Esophagus (tissue), 2 donors: ENCODE measurements around the gene SHISA3. TPM values are rescaled to one million over a fixed set of nuclear protein-coding genes. Genes with fewer than 3 reads are reported as not detected.

Experiments
- H3K27ac ChIP-seq, 2 donors: one replicate each; pipeline ENCODE4 v1.5.1; 2013; ENCODE audit warnings: low read depth in 2 of 2, mild to moderate bottlenecking in 2 of 2, inconsistent platforms in 1 of 2, low read length in 1 of 2, moderate library complexity in 1 of 2
- H3K27me3 ChIP-seq, 2 donors: one replicate each; pipeline ENCODE4 v1.6.1; 2013; ENCODE audit warnings: low read length in 2 of 2, control low read depth in 1 of 2, mild to moderate bottlenecking in 1 of 2; ENCODE audit not compliant: insufficient read depth in 2 of 2, control insufficient read depth in 1 of 2
- H3K36me3 ChIP-seq, 2 donors: one replicate each; pipeline ENCODE4 v1.6.1; 2013; ENCODE audit warnings: low read length in 1 of 2; ENCODE audit not compliant: control insufficient read depth in 2 of 2, insufficient read depth in 2 of 2
- H3K4me1 ChIP-seq, 2 donors: one replicate each; pipeline ENCODE4 v1.6.1; 2013; ENCODE audit warnings: low read length in 1 of 2; ENCODE audit not compliant: control insufficient read depth in 2 of 2, insufficient read depth in 2 of 2
- H3K4me3 ChIP-seq, 2 donors: one replicate each; pipeline ENCODE4 v1.5.1; 2013; ENCODE audit warnings: low read length in 2 of 2, mild to moderate bottlenecking in 2 of 2, low read depth in 1 of 2, moderate library complexity in 1 of 2
- H3K9me3 ChIP-seq, 2 donors: one replicate each; pipeline ENCODE4 v1.6.1; 2013; ENCODE audit warnings: mild to moderate bottlenecking in 2 of 2, low read depth in 1 of 2, low read length in 1 of 2, moderate library complexity in 1 of 2; ENCODE audit not compliant: control insufficient read depth in 2 of 2, insufficient read depth in 1 of 2
- WGBS, 2 donors: extraction: QIAGEN DNeasy Blood & Tissue Kit; methylation state at CpG; one replicate each; pipeline ENCODE4 v1.1.7; 2013; 5-methylcytosine and 5-hydroxymethylcytosine counted together
- polyA plus RNA-seq, 2 donors: library from polyadenylated mRNA; stranded (reverse); fragments of 200-250 nt; gene quantifications; one replicate each; pipeline ENCODE4 v1.2.3, GENCODE V29; 2013
- donor health status: healthy with polysubstance abuse.
- donor health status: Bipolar disorder and iron deficiency.

The SHISA3 gene
- polyA plus RNA-seq, 2 donors = 0.22 to 0.39 TPM

DNA sequence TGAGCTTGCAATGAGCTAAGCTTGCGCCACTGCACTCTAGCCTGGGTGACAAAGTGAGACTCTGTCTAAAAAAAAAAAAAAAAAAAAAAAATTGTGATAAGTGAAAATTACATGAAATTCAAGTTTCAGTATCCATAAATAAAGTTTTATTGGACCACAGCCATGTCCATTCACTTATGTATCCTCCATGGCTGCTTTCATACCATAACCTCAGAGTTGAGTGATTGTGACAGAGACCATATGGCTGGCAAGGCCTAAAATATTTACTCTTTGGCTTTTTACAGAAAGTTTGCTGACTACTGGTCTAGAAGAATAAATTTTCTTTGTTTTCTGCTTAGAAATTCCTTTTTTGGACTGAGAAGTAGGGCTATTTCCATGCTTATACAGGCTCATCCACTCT is 11.8 kb upstream of the SHISA3 start:
- Histone ChIP-seq H3K4me3 (no peak overlapping the region), H3K27ac (no peak overlapping the region), H3K27me3 (no peaks in the 10 kb centered on the region), H3K36me3 (no peaks in the 10 kb centered on the region), H3K4me1 (no peaks in the 10 kb centered on the region), H3K9me3 (no peaks in the 10 kb centered on the region)
- 92 to 100% methylated on average over 1 of the region's 1 CpG for whole genome bisulfite sequencing, 2 donors

- Histone ChIP-seq H3K36me3 (no peaks in the 10 kb centered on the region), H3K27ac (no peak overlapping the region)
These were observed 6.5 kb upstream of the SHISA3 start for GRCh38 chr4:42390622-42391354.

GRCh38 chr4:42391355-42391664 is 6.0 kb upstream of the SHISA3 start:
- Histone ChIP-seq H3K27ac (no peak overlapping the region), H3K9me3 (no peaks in the 10 kb centered on the region), H3K36me3 (no peaks in the 10 kb centered on the region), H3K27me3 (no peaks in the 10 kb centered on the region), H3K4me1 (no peaks in the 10 kb centered on the region), H3K4me3 (no peak overlapping the region)
- WGBS, 2 donors = 53 to 75% methylated on average over 2 of the region's 2 CpGs

More at GRCh38 chr4:42390622-42391354, 6.5 kb upstream of the SHISA3 start:
- Histone ChIP-seq H3K9me3 (no peaks in the 10 kb centered on the region), H3K4me1 (no peaks in the 10 kb centered on the region), H3K27me3 (no peaks in the 10 kb centered on the region), H3K4me3 (no peak overlapping the region)
- 49 to 63% methylated on average over 10 of the region's 10 CpGs for WGBS, 2 donors

GRCh38 chr4:42391981-42392380 is 5.3 kb upstream of the SHISA3 start:
- WGBS, 2 donors = 55 to 61% methylated on average over 5 of the region's 5 CpGs

DNA sequence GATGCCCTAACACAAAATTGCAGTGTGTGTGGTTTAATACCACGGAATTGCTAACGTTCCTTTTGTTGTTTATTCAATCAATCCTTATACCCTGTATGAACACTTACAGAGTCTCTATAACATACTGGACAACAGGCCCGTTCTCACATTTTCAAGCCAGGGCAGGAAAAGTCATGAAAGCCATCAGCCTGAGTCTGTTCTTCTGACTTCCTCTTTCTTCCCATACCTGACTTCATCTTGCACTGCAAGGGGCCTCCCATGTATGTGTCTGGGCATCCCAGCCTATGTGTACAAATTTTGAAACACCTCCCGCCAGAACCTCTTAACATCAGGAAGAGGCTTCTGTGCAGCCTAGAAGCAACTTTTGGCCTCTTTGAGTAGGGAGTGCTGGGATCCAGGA is 4.9 kb upstream of the SHISA3 start:
- Histone ChIP-seq H3K36me3 (no peaks in the 10 kb centered on the region), H3K4me3 (no peak overlapping the region), H3K9me3 (no peaks in the 10 kb centered on the region), H3K4me1 (peaks cover 5% of the 10 kb centered on the region in 2 donors), H3K27me3 (peaks cover 0 to 6% of the 10 kb centered on the region in 2 donors), H3K27ac (no peak overlapping the region)
- 88% methylated on average over 4 of the region's 4 CpGs for WGBS, 2 donors

More at GRCh38 chr4:42391981-42392380, 5.3 kb upstream of the SHISA3 start:
- H3K9me3 ChIP-seq = no peaks in the 10 kb centered on the region
- peaks cover 0 to 2% of the 10 kb centered on the region in 2 donors for H3K27me3 ChIP-seq
- H3K27ac ChIP-seq = no peak overlapping the region
- no peaks in the 10 kb centered on the region for H3K36me3 ChIP-seq
- H3K4me3 ChIP-seq = no peak overlapping the region
- peaks cover under 1 to 4% of the 10 kb centered on the region in 2 donors for H3K4me1 ChIP-seq

DNA sequence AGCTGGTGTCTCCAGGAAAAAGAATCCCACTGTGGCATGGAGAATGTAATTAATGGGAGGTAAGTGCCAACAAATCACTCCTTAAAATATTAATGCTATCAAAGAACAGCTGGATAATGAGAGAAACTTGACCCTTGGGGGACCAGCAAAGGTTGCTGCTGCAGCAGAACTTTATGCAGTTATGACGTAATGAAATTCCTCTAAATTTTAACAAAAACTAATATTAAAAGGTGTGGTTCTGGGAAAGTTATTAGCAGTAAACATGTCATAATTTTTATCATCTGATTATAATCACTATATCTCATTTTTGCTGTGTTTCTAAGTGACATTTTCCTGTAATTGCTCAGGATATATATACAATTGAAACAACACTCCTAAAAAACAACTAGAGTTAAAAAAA is 1.7 kb upstream of the SHISA3 start:
- H3K27me3 ChIP-seq = peaks cover 0 to 6% of the 10 kb centered on the region in 2 donors
- H3K4me3 ChIP-seq = no peak overlapping the region

DNA sequence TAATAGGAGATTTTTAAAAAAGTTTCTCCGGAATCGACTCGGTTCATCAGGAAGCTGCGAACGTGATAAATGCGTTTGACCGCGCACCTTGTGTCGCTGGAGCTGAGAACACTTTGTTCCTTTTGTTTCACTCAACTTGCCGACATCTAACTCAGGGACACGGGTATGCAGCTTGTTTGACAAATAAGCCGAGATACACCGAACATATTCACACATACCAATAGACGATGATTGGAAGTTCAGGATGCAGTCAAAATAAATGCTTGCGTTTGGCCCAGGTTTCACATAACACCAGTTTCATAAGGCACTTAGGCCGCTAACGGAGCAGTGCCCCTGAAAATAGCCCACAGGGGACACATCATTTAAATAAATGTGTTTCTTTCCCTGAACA is 932 bp upstream of the SHISA3 start:
- no peaks in the 10 kb centered on the region for H3K9me3 ChIP-seq
- no peak overlapping the region for H3K27ac ChIP-seq
- peaks cover 0 to 6% of the 10 kb centered on the region in 2 donors for H3K27me3 ChIP-seq
- no peak overlapping the region for H3K4me3 ChIP-seq
- WGBS, 2 donors = 47 to 56% methylated on average over 17 of the region's 17 CpGs
- H3K4me1 ChIP-seq = peaks cover 12% of the 10 kb centered on the region in 2 donors
- H3K36me3 ChIP-seq = no peaks in the 10 kb centered on the region

More for the DNA sequence above, 1.7 kb upstream of the SHISA3 start:
- Histone ChIP-seq H3K9me3 (no peaks in the 10 kb centered on the region), H3K27ac (no peak overlapping the region), H3K36me3 (no peaks in the 10 kb centered on the region), H3K4me1 (peaks cover 12% of the 10 kb centered on the region in 2 donors)
- WGBS, 2 donors = 89 to 94% methylated on average over 1 of the region's 1 CpG

GRCh38 chr4:42397635-42398170 is 415 bp downstream of the SHISA3 start:
- Histone ChIP-seq H3K27ac (no peak overlapping the region), H3K4me1 (peaks cover 12% of the 10 kb centered on the region in 2 donors), H3K27me3 (peaks cover 0 to 6% of the 10 kb centered on the region in 2 donors), H3K36me3 (no peaks in the 10 kb centered on the region), H3K9me3 (no peaks in the 10 kb centered on the region), H3K4me3 (peak overlapping the region; percentile 37 to 48)
- 0 to 1% methylated on average over 50 to 52 of the region's 52 CpGs for WGBS, 2 donors

GRCh38 chr4:42398171-42398870 is 1.0 kb downstream of the SHISA3 start:
- Histone ChIP-seq H3K4me3 (peak overlapping the region; percentile 37 to 48), H3K27ac (no peak overlapping the region)

More at GRCh38 chr4:42398171-42398870, 1.0 kb downstream of the SHISA3 start:
- Histone ChIP-seq H3K36me3 (no peaks in the 10 kb centered on the region), H3K4me1 (peaks cover 12% of the 10 kb centered on the region in 2 donors), H3K27me3 (peaks cover 0 to 6% of the 10 kb centered on the region in 2 donors), H3K9me3 (no peaks in the 10 kb centered on the region)
- 1 to 2% methylated on average over 60 of the region's 60 CpGs for WGBS, 2 donors
